GM10248 (cell line): ENCODE results near the gene DAGLA.

Source experiments
- CTCF ChIA-PET: fragments of 300-600 bp; sonication (Branson Sonifier 250); formaldehyde crosslinking; extraction: SDS; loops from one replicate; lab custom pipeline; 2021; ENCODE audit warnings: antibody characterized with exemption; lab: Yijun Ruan, JAX
- POLR2A ChIA-PET: fragments of 350-650 bp; sonication (Branson Sonifier 250); formaldehyde crosslinking; extraction: SDS; loops from one replicate; lab custom pipeline; 2020; ENCODE audit warnings: antibody characterized with exemption; lab: Yijun Ruan, JAX
- DNase-seq: peaks from one replicate; pipeline ENCODE4 v3.0.0; 2012; ENCODE audit errors: extremely low spot score
- CTCF ChIP-seq: IDR thresholded peaks from 2 replicates; pipeline ENCODE4 v1.5.1; 2012; ENCODE audit warnings: mild to moderate bottlenecking, low read depth; ENCODE audit errors: extremely low read depth, missing control alignments, control extremely low read depth

The DAGLA gene

GRCh38 chr11:61750631-61751273, 70.6 kb downstream of the DAGLA start:
- ChIA-PET CTCF (interaction anchor here (1.0 to 6.6 kb wide), 10 partner anchors 11 to 148 kb away, joined by 3 to 91 read pairs (median 4); partner anchors contain the start of genes FEN1 and TMEM258), POLR2A (no interaction called here)
- DNase-seq = no peak
- TF ChIP-seq CTCF = no peak

- no peak for TF ChIP-seq CTCF
- DNase-seq = no peak
- ChIA-PET POLR2A (no interaction called here), CTCF (interaction anchor here (1.0 to 6.6 kb wide), 9 partner anchors 12 to 147 kb away, joined by 3 to 91 read pairs (median 4); partner anchors contain the start of genes FEN1 and TMEM258)
These were observed 71.2 kb downstream of the DAGLA start for GRCh38 chr11:61751384-61751783.

GRCh38 chr11:61752117-61752924, 72.1 kb downstream of the DAGLA start, which contains the start of gene MYRF:
Gene MYRF, plus strand, starts transcription at chr11:61752636. Its CDS starts 109 bp downstream, at chr11:61752745.
- DNase-seq = peak; percentile 83
- TF ChIP-seq CTCF = peak; percentile 92
- CTCF ChIA-PET = interaction anchor here (1.2 to 6.6 kb wide), 5 partner anchors 19 to 114 kb away, joined by 3 to 91 read pairs (median 7); partner anchors contain the start of genes FEN1 and TMEM258

GRCh38 chr11:61752925-61753521, 72.8 kb downstream of the DAGLA start:
- no peak for TF ChIP-seq CTCF
- ChIA-PET POLR2A (no interaction called here), CTCF (interaction anchor here (0.9 to 3.0 kb wide), 5 partner anchors 13 to 34 kb away, joined by 3 to 11 read pairs (median 4); no protein-coding TSS in a partner anchor)
- DNase-seq = no peak

More at GRCh38 chr11:61752117-61752924, 72.1 kb downstream of the DAGLA start, which contains the start of gene MYRF:
- POLR2A ChIA-PET = no interaction called here

- CTCF ChIA-PET = interaction anchor here (0.9 to 3.0 kb wide), 5 partner anchors 12 to 33 kb away, joined by 3 to 11 read pairs (median 4); no protein-coding TSS in a partner anchor
- TF ChIP-seq CTCF = no peak
- POLR2A ChIA-PET = no interaction called here
- DNase-seq = no peak
These were observed 73.5 kb downstream of the DAGLA start for GRCh38 chr11:61753672-61754071.
